AG09309 (cell line): ENCODE data around the gene RASGRF1.

Experiments used
- DNase-seq: peaks from one replicate; pipeline ENCODE4 v3.0.0-alpha.2; 2010; ENCODE audit warnings: low read depth
- H3K4me3 ChIP-seq: 2 replicates; pipeline ENCODE4 v1.5.1; 2011; ENCODE audit warnings: mild to moderate bottlenecking, low read depth, low read length, moderate library complexity; ENCODE audit not compliant: control insufficient read depth
- TF ChIP-seq, protein P1 (sequence below): IDR thresholded peaks from 2 replicates; pipeline ENCODE4 v1.5.1; 2011; ENCODE audit warnings: mild to moderate bottlenecking, low read depth, low read length, inconsistent platforms; ENCODE audit not compliant: insufficient read depth, control insufficient read depth; ENCODE audit errors: missing control alignments

RASGRF1 gene

DNA sequence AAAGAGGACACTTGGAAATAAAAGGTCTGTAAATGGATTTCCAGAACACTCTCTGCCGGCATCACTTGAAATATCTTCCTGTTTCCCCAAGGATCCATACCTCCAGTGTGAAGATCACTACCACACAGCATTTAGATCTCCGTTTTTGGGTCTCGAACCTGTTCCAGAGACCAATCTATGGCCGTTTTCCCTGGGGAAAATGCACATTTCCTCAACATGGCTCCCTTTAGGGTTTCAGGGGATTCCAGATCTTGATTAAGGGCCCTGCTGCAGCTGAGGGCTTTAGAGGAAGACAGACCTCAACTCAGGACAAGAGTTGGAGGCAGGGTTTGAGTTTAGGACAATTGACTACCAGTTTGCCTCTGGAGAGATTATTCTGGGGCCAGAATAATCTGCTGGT lies 147.8 kb downstream of the RASGRF1 start:
- no peak overlapping the region for H3K4me3 ChIP-seq
- no peak for DNase-seq
- TF ChIP-seq, protein P1, sequence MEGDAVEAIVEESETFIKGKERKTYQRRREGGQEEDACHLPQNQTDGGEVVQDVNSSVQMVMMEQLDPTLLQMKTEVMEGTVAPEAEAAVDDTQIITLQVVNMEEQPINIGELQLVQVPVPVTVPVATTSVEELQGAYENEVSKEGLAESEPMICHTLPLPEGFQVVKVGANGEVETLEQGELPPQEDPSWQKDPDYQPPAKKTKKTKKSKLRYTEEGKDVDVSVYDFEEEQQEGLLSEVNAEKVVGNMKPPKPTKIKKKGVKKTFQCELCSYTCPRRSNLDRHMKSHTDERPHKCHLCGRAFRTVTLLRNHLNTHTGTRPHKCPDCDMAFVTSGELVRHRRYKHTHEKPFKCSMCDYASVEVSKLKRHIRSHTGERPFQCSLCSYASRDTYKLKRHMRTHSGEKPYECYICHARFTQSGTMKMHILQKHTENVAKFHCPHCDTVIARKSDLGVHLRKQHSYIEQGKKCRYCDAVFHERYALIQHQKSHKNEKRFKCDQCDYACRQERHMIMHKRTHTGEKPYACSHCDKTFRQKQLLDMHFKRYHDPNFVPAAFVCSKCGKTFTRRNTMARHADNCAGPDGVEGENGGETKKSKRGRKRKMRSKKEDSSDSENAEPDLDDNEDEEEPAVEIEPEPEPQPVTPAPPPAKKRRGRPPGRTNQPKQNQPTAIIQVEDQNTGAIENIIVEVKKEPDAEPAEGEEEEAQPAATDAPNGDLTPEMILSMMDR, result no peak

DNA sequence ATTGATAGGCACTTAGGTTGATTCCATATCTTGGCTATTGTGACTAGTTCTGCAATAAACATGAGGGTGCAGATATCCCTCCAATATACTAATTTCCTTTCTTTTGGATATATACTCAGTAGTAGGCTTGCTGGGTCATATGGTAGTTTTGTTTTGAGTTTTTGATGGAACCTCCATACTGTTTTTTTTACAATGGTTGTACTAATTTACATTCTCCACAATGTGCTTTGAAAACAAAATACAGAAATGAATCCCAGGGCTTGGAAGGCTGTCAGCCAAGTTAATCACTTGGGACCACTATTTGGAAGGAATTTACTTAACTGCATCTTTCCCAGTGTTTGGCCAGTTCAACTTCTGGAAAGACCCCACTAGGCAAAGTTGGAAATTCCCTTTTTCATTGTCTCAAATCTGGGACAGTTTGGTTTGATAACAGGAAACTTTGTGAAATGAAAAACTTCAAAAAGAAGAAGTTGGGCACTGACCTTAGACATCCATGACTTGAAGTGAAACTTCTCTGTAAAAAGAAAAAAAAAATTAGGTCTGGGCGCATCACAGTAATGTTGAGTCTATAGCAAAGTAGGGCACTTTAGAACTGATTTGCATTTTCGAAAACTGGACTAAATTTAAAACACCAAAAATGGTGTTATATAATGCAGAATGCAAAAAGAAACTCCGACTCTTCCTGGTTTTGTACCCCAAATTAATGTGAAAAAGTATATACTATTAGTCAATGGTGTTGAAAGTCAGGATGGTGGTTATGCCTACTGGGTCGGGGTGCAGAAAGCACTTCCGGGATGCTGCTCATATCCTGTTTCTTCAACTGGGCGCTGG lies 151.7 kb downstream of the RASGRF1 start:
- no peak overlapping the region for H3K4me3 ChIP-seq
- no peak for DNase-seq
- TF ChIP-seq, protein P1, result no peak

DNA sequence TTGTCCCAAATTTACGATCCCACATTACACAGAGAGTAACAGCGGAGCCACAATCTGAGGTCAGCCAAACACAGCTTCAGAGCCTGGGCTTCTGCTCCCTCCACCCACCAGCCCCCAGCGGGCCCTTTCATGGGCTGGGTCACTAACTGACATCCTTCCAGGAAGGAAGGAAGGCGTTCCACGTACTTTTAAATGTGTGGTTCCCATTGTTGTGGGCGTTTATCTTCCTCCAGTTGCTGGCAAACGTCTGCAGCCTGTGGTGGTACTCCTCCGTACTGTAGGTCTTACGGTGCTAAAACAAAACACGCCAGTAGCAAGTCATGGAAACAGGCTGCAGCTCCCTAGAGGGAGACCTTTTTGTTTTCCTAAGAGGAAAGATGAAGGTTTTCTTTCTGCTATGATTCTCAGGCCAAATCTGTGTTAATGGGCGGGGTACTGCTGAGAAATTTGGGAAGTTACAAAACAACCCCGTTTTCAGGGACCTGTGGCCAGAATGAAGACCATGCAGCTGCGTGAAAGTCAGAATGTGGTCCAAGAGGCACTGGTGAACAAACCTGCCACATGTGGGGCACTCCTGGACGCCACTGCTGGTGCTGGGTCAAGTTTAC lies 153.3 kb downstream of the RASGRF1 start:
- DNase-seq, result no peak
- H3K4me3 ChIP-seq, result no peak overlapping the region
- TF ChIP-seq, protein P1, result no peak

DNA sequence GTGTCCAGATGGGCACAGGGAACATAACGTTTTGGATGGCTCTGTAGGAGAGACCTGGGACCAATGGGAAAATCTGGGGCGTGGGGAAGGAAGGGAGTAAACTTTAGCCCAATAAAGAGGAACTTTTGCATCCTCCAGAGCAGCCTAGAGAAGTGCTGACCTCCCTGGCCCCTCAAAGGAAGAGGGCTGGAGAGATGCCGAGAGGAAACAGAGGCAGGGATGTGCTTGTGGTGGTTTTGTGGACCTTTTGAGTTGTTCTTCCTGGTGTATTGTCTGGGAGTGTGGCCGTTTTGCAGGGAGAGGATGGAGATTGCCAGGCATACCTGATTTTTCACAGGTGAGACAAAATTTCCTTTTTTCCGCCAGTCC lies 155.9 kb downstream of the RASGRF1 start:
- TF ChIP-seq, protein P1, result no peak
- DNase-seq, result no peak
- H3K4me3 ChIP-seq, result no peak overlapping the region

DNA sequence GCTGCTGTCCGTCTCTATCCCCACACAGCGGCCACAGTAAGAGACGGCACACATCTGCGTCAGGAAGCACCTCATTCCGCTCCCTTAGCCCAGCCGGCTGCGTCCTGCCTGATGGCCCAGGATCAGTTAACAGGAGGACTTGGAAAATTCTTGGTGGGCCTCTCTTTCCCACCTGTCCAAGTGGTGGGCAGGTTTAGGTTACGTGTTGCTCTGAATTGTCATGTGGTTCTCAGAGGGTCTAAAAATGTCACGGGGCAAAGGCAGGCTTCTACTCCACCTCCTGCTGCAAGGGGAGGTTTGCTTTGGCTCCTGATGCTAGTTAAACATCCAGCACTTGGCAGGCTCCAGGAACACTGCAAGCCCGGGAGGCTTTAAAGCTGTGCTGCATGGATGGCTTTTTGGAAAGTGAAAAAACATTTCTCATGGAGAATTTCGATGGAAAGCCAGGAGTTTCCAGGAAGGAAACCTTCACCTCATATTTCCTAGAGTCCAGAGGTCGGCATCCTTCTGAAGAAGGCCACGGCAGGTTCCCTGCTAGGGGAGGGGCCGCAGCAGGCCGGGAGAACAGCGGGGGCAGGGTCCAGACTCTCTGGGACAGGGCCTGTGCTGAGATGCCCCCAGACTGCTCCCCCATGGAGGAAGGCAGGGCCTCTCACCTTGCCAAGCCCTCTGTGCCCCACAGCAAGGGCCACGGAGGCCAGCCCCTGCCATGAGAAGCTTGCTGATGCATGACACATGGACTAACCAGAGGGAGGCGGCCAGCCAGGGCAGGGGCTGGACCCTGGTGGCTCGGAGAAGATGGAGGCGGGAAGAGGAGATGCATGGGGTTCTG lies 156.5 kb downstream of the RASGRF1 start:
- TF ChIP-seq, protein P1, result no peak
- H3K4me3 ChIP-seq, result no peak overlapping the region
- DNase-seq, result no peak

DNA sequence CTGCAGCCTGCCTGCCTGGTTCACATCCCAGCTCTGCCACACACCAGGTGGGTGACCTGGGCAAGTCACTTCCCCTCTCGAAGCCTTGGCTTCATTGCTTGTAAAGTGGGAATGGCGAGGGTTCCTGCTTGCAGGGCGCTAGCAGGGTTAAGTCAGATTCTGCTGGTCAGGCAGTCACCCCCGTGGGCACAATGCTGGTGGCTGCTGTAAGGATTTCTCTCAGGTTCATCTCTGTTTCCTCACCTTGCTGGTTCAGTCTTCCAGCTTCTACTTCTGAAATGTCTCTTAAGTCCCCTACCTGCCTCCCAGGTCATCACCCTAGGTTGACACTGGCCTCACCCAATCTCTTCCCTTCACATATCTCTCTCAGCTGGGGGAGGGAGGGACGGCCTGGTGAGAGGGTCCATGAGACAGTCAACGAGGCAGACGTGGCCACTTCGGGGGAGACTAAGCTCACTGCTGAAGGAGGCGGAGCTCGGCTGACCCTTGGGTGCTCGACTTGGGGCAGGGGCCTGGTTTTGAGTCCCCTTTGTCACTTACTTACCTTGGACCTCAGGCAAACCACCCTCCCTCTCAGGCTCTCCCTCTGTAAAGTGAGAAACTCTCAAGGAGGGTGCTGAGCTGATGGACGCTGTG lies 157.3 kb downstream of the RASGRF1 start:
- DNase-seq, result no peak
- no peak overlapping the region for H3K4me3 ChIP-seq
- TF ChIP-seq, protein P1, result no peak
